Measurements from ENCODE around the gene ALKBH8.

ALKBH8 gene

GRCh38 chr11:107590460-107591377 lies 25.2 kb upstream of the ALKBH8 start, which contains the start of gene ELMOD1 (continued):
- TF ChIP-seq ZBTB26 (tag by site-specific recombination; optimal IDR thresholded peaks at IDR 0.05), result peak; percentile 84
- no peak for TF ChIP-seq ZNF558 (tag by site-specific recombination; IDR thresholded peaks at IDR 0.05)
- TF ChIP-seq ZSCAN16 (tag by site-specific recombination; IDR thresholded peaks at IDR 0.05), result no peak
- no peak for TF ChIP-seq ZNF391 (tag by site-specific recombination; IDR thresholded peaks at IDR 0.05; ENCODE audit: borderline replicate concordance, low read depth)
- no peak; the same call in 1 of the 2 replicates for TF ChIP-seq BCL11B (tag by site-specific recombination; IDR thresholded peaks at IDR 0.05; ENCODE audit: low read depth)
- no peak for TF ChIP-seq ZNF513 (tag by site-specific recombination; IDR thresholded peaks at IDR 0.05)
- no peak for TF ChIP-seq ZNF600 (tag by site-specific recombination; IDR thresholded peaks at IDR 0.05)
- no peak for TF ChIP-seq GFI1B (tag by site-specific recombination; IDR thresholded peaks at IDR 0.05)
- TF ChIP-seq ZNF843 (tag by site-specific recombination; IDR thresholded peaks at IDR 0.05), result no peak
- TF ChIP-seq ZIC2 (tag by site-specific recombination; IDR thresholded peaks at IDR 0.05), result peak; percentile 55
- 0 out of 2 replicates have a peak, but pooled peaks have one; percentile 16 for TF ChIP-seq SP7 (tag by site-specific recombination; IDR thresholded peaks at IDR 0.05)
- no peak for TF ChIP-seq ZNF184 (tag by site-specific recombination; IDR thresholded peaks at IDR 0.05)
- peak; percentile 39; the same call in 1 of the 2 replicates for TF ChIP-seq KLF8 (tag by site-specific recombination; IDR thresholded peaks at IDR 0.05)
- no peak for TF ChIP-seq ZNF768 (tag by site-specific recombination; IDR thresholded peaks at IDR 0.05)
- no peak for TF ChIP-seq ZNF670 (tag by site-specific recombination; IDR thresholded peaks at IDR 0.05; ENCODE audit: low read depth)
- no peak for TF ChIP-seq ZNF175 (tag by site-specific recombination; IDR thresholded peaks at IDR 0.05)
- TF ChIP-seq IKZF3 (tag by site-specific recombination; IDR thresholded peaks at IDR 0.05), result peak; percentile 53
- no peak for TF ChIP-seq ZNF18 (tag by site-specific recombination; IDR thresholded peaks at IDR 0.05)
- TF ChIP-seq REST (tag by site-specific recombination; IDR thresholded peaks at IDR 0.05), result no peak
- TF ChIP-seq EGR2 (tag by site-specific recombination; IDR thresholded peaks at IDR 0.05; ENCODE audit: low read depth), result peak; percentile 62; the same call in 1 of the 2 replicates
- 0 out of 2 replicates have a peak, but pooled peaks have one; percentile 9 for TF ChIP-seq KLF9 (tag by site-specific recombination; IDR thresholded peaks at IDR 0.05; ENCODE audit: low read depth)
- no peak for TF ChIP-seq ZNF747 (tag by site-specific recombination; IDR thresholded peaks at IDR 0.05)
- TF ChIP-seq SP3 (tag by site-specific recombination; IDR thresholded peaks at IDR 0.05), result no peak
- no peak for TF ChIP-seq ZNF664 (tag by site-specific recombination; IDR thresholded peaks at IDR 0.05)
- no peak for TF ChIP-seq ZNF239 (tag by site-specific recombination; IDR thresholded peaks at IDR 0.05)
- no peak for TF ChIP-seq ZBTB6 (tag by site-specific recombination; IDR thresholded peaks at IDR 0.05)
- TF ChIP-seq OSR2 (tag by site-specific recombination; IDR thresholded peaks at IDR 0.05), result peak; percentile 67
- TF ChIP-seq ZNF514 (tag by site-specific recombination; IDR thresholded peaks at IDR 0.05), result no peak
- TF ChIP-seq YY1 (tag by site-specific recombination; IDR thresholded peaks at IDR 0.05), result no peak
- TF ChIP-seq GLIS2 (tag by site-specific recombination; IDR thresholded peaks at IDR 0.05), result peak; percentile 79
- TF ChIP-seq ZNF560 (tag by site-specific recombination; IDR thresholded peaks at IDR 0.05; ENCODE audit: borderline replicate concordance), result no peak
- TF ChIP-seq ZNF19 (tag by site-specific recombination; IDR thresholded peaks at IDR 0.05; ENCODE audit: low read depth), result no peak

Data from HEK293 (cell line).